Caki2 (cell line): ENCODE measurements around the gene NOTCH1. TPM values are rescaled to one million over a fixed set of nuclear protein-coding genes. Genes with fewer than 3 reads are reported as not detected.

Experiments
- DNase-seq: peaks from one replicate; pipeline ENCODE4 v3.0.0-alpha.2; 2015; ENCODE audit warnings: low read depth
- in situ Hi-C: cut with HindIII; loops from 2 replicates; pipeline ENCODE4 v1.10.0; 2016; ENCODE audit warnings: low sequenced_read_pairs, low pct_unique_long_range_greater_than_20kb, mixed read lengths
- total RNA-seq: library from RNA; depleted of rRNA; stranded (reverse); fragments of >200 nt; shearing (Covaris generic); gene quantifications from 2 replicates; pipeline ENCODE4 v1.2.3, GENCODE V29; 2014; ENCODE audit warnings: low replicate concordance

Gene NOTCH1
- total RNA-seq, 1 experiment from 2014 or later: 7.9 TPM

- DNase-seq: no peak
- in situ Hi-C loops: no loop called here
Observed at GRCh38 chr9:136470792-136471469, 74.9 kb downstream of the NOTCH1 start.

- in situ Hi-C loops: no loop called here
Observed at GRCh38 chr9:136470356-136470755, 75.5 kb downstream of the NOTCH1 start.

GRCh38 chr9:136467766-136468165 is 78.1 kb downstream of the NOTCH1 start:
- in situ Hi-C loops: no loop called here
- no peak for DNase-seq

More at GRCh38 chr9:136470356-136470755, 75.5 kb downstream of the NOTCH1 start:
- no peak for DNase-seq

- in situ Hi-C loops: no loop called here
- no peak for DNase-seq
Observed at GRCh38 chr9:136466155-136466541, 79.7 kb downstream of the NOTCH1 start.

GRCh38 chr9:136465500-136466154 is 80.2 kb downstream of the NOTCH1 start:
- DNase-seq: no peak
- in situ Hi-C loops: no loop called here

GRCh38 chr9:136464241-136464640 is 81.6 kb downstream of the NOTCH1 start:
- DNase-seq: no peak
- in situ Hi-C loops: no loop called here

- in situ Hi-C loops: no loop called here
Observed at GRCh38 chr9:136463578-136463977, 82.3 kb downstream of the NOTCH1 start.

GRCh38 chr9:136462664-136463063 is 83.2 kb downstream of the NOTCH1 start:
- in situ Hi-C loops: no loop called here
- no peak for DNase-seq

More at GRCh38 chr9:136463578-136463977, 82.3 kb downstream of the NOTCH1 start:
- DNase-seq: no peak

GRCh38 chr9:136460772-136461325 is 85.0 kb downstream of the NOTCH1 start:
- in situ Hi-C loops: no loop called here
- no peak for DNase-seq

GRCh38 chr9:136459425-136459824 is 86.4 kb downstream of the NOTCH1 start:
- in situ Hi-C loops: no loop called here
- DNase-seq: no peak

GRCh38 chr9:136457326-136457725 is 88.5 kb downstream of the NOTCH1 start:
- DNase-seq: no peak
- in situ Hi-C loops: no loop called here

GRCh38 chr9:136456258-136456657 is 89.6 kb downstream of the NOTCH1 start:
- in situ Hi-C loops: no loop called here
- no peak for DNase-seq

GRCh38 chr9:136455043-136456002 is 90.5 kb downstream of the NOTCH1 start:
- in situ Hi-C loops: no loop called here

GRCh38 chr9:136454026-136454796 is 91.6 kb downstream of the NOTCH1 start:
- in situ Hi-C loops: no loop called here

More at GRCh38 chr9:136455043-136456002, 90.5 kb downstream of the NOTCH1 start:
- no peak for DNase-seq

GRCh38 chr9:136453326-136453725 is 92.5 kb downstream of the NOTCH1 start:
- no peak for DNase-seq
- in situ Hi-C loops: no loop called here

More at GRCh38 chr9:136454026-136454796, 91.6 kb downstream of the NOTCH1 start:
- DNase-seq: no peak

GRCh38 chr9:136451221-136451877 is 94.5 kb downstream of the NOTCH1 start:
- in situ Hi-C loops: no loop called here
- no peak for DNase-seq

- in situ Hi-C loops: no loop called here
- DNase-seq: no peak
Observed at GRCh38 chr9:136448655-136449054, 97.2 kb downstream of the NOTCH1 start.
